Right forelimb (tissue), 1 donor: ENCODE data around the gene WASL.

Experiments used
- DNase-seq: peaks from one replicate; pipeline ENCODE4 v3.0.0-alpha.2; 2018

The WASL gene

GRCh38 chr7:123687727-123688126, 61.1 kb downstream of the WASL start:
- no peak for DNase-seq

GRCh38 chr7:123687161-123687560, 61.6 kb downstream of the WASL start:
- DNase-seq: no peak

- no peak for DNase-seq
Observed at GRCh38 chr7:123682690-123683089, 66.1 kb downstream of the WASL start.

GRCh38 chr7:123681561-123681960, 67.2 kb downstream of the WASL start:
- DNase-seq: no peak

- no peak for DNase-seq
Observed at GRCh38 chr7:123680580-123680979, 68.2 kb downstream of the WASL start.

- DNase-seq: no peak
Observed at GRCh38 chr7:123679614-123680013, 69.2 kb downstream of the WASL start.

DNA sequence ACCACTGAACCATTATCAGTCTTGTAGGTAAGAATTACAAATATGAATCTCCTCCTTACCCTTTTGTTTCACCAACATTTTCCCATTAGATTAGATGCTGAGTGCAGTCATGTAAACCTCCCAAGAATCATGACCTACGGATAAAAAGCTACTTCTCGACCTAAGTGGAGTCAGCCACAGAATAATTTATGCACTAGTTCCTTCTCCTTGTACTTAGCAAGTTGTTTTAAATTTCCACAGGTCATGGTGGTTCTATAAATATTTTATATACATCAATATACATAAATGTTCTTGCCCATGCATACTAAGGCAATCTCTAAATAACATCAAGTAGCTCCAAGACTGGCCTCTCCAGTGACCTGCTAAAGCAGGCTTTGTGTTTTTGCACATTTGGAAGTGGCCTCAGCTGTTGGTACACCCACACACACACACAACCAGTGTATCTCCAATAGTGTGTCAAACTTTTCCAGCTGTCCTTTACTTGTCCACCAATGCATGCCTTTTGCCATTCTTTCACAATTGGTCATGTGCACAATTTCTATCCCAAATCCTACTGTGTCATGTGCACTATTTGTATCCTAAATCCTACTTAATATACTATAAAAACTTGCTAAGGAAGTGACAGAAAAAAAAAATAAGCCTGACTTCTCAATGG, 71.6 kb downstream of the WASL start:
- DNase-seq: no peak

GRCh38 chr7:123675181-123675473, 73.7 kb downstream of the WASL start:
- no peak for DNase-seq

- no peak for DNase-seq
Observed at GRCh38 chr7:123674399-123675180, 74.2 kb downstream of the WASL start.

- DNase-seq: no peak
Observed at GRCh38 chr7:123673752-123674398, 74.9 kb downstream of the WASL start.

DNA sequence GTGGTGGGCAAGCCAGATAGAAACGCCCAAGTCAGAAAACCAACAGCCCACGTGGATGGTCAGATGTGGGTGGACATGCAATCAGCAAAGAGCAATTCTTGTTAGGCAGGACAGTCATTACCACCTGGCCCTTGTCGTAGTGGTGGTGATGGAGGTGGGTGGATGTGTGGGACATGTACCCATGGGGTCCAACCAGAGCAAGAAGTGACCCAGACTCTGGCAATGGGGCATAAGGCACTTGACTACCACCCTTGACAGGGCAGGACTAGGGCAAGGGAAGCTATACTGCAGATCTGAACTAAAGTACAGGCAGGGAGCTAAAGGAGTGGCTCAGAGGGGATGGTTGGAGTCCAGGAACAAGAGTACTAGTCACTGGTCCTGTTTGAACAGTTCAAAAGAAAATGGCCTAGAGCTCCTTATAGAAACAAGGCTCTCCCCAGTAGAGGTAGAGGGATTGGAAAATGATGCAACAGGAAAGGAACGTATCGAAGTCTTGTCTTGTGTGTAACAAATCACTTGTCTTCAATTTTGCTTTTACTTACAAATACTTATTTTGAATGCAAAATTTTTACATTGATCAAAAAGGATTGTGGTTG, 75.6 kb downstream of the WASL start:
- DNase-seq: no peak

- no peak for DNase-seq
Observed at GRCh38 chr7:123669485-123669884, 79.3 kb downstream of the WASL start.

DNA sequence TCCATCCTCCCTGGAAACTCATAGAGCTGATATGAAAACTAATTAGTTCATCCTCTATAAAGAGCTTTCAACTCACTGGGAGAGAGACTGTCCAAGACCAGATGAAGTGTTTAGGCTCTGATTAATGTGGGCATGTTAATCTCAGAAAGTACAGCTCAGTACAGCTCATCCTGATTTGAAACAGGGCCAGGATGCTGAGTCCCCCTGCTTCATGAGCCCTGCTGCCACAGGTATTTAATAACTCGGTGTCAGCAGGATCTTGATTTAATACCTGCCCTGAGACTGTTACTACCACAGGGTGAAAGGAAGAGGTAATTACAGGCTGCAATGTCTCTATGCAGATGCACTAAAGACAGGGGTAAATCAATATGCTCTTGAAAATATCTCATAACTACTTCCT, 82.3 kb downstream of the WASL start:
- DNase-seq: no peak

DNA sequence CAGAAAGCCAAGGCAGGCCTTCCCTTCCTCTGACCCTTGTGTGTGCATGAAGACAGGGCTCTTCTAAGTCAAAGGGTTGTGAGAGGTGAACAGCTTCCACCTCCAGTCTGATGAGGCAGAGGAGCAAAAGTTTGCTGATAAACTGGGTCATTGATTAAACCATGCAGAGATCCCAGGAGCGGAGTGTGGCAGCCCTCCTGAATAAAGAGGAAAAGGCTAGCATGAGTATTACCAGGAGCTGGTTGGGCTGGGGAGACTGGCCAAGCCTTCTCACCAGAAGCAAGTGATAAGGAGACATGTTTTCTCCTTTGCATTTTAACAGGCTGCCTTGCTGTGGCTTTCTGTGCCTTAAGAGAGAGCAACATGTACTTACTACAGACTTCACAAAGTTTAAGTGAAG, 82.9 kb downstream of the WASL start:
- DNase-seq: no peak

DNA sequence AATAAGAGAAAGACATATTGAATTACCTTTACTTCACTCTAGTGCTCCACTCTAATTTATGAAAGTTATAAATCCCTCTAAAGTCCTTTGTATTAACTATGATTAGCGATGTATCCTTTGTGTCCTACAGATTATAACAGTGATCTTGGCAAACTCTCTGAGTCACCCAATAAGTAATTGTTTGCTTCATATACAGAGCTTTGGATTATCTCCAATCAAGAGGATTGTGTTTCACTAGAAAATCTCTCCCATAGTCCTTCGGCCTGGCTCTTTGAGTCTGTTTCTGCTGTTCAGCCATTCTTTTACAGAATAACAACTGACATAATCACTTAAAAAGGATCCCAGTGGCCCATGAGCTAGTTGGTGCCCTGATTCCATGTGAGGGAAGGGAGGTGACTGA, 83.6 kb downstream of the WASL start:
- DNase-seq: no peak

DNA sequence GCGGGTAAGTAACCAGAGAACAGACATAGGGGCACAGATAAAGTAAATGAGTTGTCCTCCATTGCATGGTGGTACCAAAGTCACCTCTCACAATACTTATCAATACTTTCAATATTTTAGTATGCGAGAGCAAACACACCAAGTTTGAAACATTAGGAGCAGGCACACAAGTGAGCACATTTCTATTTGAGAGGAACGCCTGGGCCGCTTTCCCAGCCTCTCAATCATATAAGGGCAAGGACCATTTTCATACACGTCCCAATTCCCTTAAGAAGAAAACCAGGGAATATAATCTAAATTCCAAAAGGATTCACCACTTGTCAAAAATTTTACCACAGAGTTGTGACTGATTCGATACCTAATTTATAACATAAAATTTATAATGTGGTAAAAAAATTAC, 85.6 kb downstream of the WASL start:
- no peak for DNase-seq

DNA sequence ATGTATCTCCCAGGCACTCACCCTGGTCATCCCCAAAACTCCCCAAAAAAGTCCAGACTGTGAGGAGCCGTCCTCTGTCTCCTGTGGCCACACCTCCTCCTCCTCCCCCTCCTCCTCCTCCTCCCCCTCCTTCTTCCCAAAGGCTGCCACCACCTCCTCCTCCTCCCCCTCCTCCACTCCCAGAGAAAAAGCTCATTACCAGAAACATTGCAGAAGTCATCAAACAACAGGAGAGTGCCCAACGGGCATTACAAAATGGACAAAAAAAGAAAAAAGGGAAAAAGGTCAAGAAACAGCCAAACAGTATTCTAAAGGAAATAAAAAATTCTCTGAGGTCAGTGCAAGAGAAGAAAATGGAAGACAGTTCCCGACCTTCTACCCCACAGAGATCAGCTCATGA, 86.0 kb downstream of the WASL start:
- no peak for DNase-seq

DNA sequence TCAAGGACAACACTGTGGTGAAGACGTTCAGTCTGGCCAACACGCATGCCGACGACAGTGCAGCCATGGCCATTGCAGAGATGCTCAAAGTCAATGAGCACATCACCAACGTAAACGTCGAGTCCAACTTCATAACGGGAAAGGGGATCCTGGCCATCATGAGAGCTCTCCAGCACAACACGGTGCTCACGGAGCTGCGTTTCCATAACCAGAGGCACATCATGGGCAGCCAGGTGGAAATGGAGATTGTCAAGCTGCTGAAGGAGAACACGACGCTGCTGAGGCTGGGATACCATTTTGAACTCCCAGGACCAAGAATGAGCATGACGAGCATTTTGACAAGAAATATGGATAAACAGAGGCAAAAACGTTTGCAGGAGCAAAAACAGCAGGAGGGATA, 86.5 kb downstream of the WASL start:
- DNase-seq: no peak

DNA sequence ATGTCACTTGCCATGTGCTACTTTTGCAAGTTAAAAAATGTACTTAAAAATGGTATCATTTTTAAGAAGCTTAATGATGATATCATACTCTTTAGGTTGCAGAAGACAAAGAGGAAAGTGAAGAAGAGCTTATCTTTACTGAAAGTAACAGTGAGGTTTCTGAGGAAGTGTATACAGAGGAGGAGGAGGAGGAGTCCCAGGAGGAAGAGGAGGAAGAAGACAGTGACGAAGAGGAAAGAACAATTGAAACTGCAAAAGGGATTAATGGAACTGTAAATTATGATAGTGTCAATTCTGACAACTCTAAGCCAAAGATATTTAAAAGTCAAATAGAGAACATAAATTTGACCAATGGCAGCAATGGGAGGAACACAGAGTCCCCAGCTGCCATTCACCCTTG, 87.0 kb downstream of the WASL start:
- no peak for DNase-seq

GRCh38 chr7:123660514-123661354, 88.1 kb downstream of the WASL start:
- no peak for DNase-seq

GRCh38 chr7:123658023-123658422, 90.8 kb downstream of the WASL start:
- DNase-seq: no peak

DNA sequence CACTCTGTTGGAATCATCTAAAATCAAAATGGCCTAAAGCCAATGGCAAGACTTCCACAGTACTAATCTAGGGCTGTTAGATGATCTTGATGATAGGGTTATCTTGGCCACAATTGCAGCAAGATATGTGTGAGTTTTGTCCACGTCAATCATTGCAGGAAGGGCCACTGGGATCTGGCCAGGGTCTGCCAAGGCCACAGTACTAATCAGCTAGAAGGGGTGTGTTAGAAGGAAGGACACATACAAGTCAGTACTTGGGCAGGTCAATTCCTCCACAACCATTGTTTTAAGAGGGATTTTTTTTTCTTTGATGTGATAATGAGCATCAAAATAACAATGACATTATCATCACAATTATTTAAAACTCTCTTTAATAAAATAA, 91.5 kb downstream of the WASL start:
- DNase-seq: no peak
